Cardiac muscle cell (in vitro differentiated cells and primary cell): ENCODE data around the gene NPAS3. TPM values are rescaled to one million over a fixed set of nuclear protein-coding genes. Genes with fewer than 3 reads are reported as not detected.

ENCODE experiments used
- DNase-seq, 2 donors: peaks; one replicate each; pipeline versions ENCODE4 v3.0.0 to v3.0.0-alpha.2; 2010 to 2017; ENCODE audit warnings: low read depth in 1 of 2, low spot score in 1 of 2
- H3K27ac ChIP-seq: fragments of 200-600 bp; sonication (generic); 2 replicates; pipeline ENCODE4 v1.5.1; 2016
- H3K27me3 ChIP-seq: fragments of 200-600 bp; sonication (generic); 2 replicates; pipeline ENCODE4 v1.6.0; 2016; ENCODE audit warnings: control low read depth
- H3K36me3 ChIP-seq: fragments of 200-600 bp; sonication (generic); 2 replicates; pipeline ENCODE4 v1.5.1; 2016; ENCODE audit warnings: control low read depth
- H3K4me1 ChIP-seq: fragments of 200-600 bp; sonication (generic); 2 replicates; pipeline ENCODE4 v1.8.1; 2017; ENCODE audit warnings: low read depth, mild to moderate bottlenecking, mixed run types
- H3K4me3 ChIP-seq: fragments of 200-600 bp; sonication (generic); 2 replicates; pipeline ENCODE4 v1.5.1; 2016; ENCODE audit warnings: mild to moderate bottlenecking
- H3K9me3 ChIP-seq: fragments of 200-600 bp; sonication (generic); 2 replicates; pipeline ENCODE4 v1.5.1; 2017; ENCODE audit warnings: low read depth, mild to moderate bottlenecking, control low read depth
- CTCF ChIP-seq: IDR thresholded peaks from 2 replicates; pipeline ENCODE4 v1.5.1; 2012; ENCODE audit warnings: low read depth, mild to moderate bottlenecking, low read length
- polyA plus RNA-seq: library from polyadenylated mRNA; unstranded; fragments of >200 nt; fragmentation: Nextera tagmentation; extraction: Ambion mirVana; gene quantifications from 2 replicates; pipeline ENCODE4 v1.2.1, GENCODE V29; 2016
- total RNA-seq: library from RNA; depleted of rRNA; stranded (reverse); fragments of >200 nt; gene quantifications from 2 replicates; pipeline ENCODE4 v1.2.3, GENCODE V29; 2016

NPAS3 gene
- total and polyA plus RNA-seq, 2 experiments from 2014 or later: 0.18 TPM

GRCh38 chr14:33646692-33647260 lies 708.1 kb downstream of the NPAS3 start:
- no peaks in the 10 kb centered on the region for H3K9me3 ChIP-seq
- TF ChIP-seq CTCF: no peak
- no peak overlapping the region for H3K4me3 ChIP-seq
- no peaks in the 10 kb centered on the region for H3K4me1 ChIP-seq
- DNase-seq: peak in 1 of 2 donors; percentile 63
- no peak overlapping the region for H3K27ac ChIP-seq
- no peaks in the 10 kb centered on the region for H3K27me3 ChIP-seq
- no peaks in the 10 kb centered on the region for H3K36me3 ChIP-seq

GRCh38 chr14:33647385-33647786 lies 708.7 kb downstream of the NPAS3 start:
- Histone ChIP-seq H3K36me3 (no peaks in the 10 kb centered on the region), H3K27me3 (no peaks in the 10 kb centered on the region), H3K27ac (no peak overlapping the region), H3K4me1 (no peaks in the 10 kb centered on the region), H3K4me3 (no peak overlapping the region), H3K9me3 (no peaks in the 10 kb centered on the region)
- DNase-seq: peak in 1 of 2 donors; percentile 94
- TF ChIP-seq CTCF: no peak

GRCh38 chr14:33650430-33650829 lies 711.8 kb downstream of the NPAS3 start:
- no peak overlapping the region for H3K27ac ChIP-seq
- no peaks in the 10 kb centered on the region for H3K4me1 ChIP-seq
- no peaks in the 10 kb centered on the region for H3K36me3 ChIP-seq
- no peak overlapping the region for H3K4me3 ChIP-seq
- no peaks in the 10 kb centered on the region for H3K9me3 ChIP-seq
- no peak for TF ChIP-seq CTCF
- DNase-seq: no peak
- no peaks in the 10 kb centered on the region for H3K27me3 ChIP-seq

GRCh38 chr14:33652566-33653307 lies 714.1 kb downstream of the NPAS3 start:
- no peaks in the 10 kb centered on the region for H3K27me3 ChIP-seq
- no peak for TF ChIP-seq CTCF
- H3K27ac ChIP-seq: no peak overlapping the region
- DNase-seq: no peak
- H3K4me1 ChIP-seq: no peaks in the 10 kb centered on the region
- no peak overlapping the region for H3K4me3 ChIP-seq
- H3K36me3 ChIP-seq: no peaks in the 10 kb centered on the region
- no peaks in the 10 kb centered on the region for H3K9me3 ChIP-seq

- no peak for DNase-seq
- Histone ChIP-seq H3K36me3 (no peaks in the 10 kb centered on the region), H3K27ac (no peak overlapping the region), H3K9me3 (no peaks in the 10 kb centered on the region), H3K4me3 (no peak overlapping the region), H3K4me1 (no peaks in the 10 kb centered on the region), H3K27me3 (no peaks in the 10 kb centered on the region)
- TF ChIP-seq CTCF: no peak
These were observed 714.6 kb downstream of the NPAS3 start for GRCh38 chr14:33653308-33653695.
